ENCODE data around the gene FRMD3.

DNA sequence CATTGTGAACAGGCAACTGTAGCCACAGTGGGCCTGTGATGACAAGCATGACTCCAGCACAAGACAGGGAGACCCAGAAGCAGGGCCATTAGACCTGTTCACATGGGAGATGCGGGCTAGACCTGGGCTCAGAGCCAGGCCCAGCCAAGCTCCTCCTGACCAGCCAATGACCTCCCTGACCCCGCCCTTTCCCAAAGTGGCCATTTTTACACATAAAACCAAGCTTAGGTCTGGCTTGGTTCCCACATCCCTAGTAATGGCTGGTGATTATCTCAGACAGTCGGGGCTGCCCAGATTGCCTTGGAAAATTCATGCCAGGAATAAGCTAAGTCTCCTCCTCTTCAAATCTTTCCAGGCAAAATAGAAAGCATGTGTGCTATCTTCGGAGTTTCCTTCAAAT is 94.1 kb downstream of the FRMD3 start:
- TF ChIP-seq, protein P1, sequence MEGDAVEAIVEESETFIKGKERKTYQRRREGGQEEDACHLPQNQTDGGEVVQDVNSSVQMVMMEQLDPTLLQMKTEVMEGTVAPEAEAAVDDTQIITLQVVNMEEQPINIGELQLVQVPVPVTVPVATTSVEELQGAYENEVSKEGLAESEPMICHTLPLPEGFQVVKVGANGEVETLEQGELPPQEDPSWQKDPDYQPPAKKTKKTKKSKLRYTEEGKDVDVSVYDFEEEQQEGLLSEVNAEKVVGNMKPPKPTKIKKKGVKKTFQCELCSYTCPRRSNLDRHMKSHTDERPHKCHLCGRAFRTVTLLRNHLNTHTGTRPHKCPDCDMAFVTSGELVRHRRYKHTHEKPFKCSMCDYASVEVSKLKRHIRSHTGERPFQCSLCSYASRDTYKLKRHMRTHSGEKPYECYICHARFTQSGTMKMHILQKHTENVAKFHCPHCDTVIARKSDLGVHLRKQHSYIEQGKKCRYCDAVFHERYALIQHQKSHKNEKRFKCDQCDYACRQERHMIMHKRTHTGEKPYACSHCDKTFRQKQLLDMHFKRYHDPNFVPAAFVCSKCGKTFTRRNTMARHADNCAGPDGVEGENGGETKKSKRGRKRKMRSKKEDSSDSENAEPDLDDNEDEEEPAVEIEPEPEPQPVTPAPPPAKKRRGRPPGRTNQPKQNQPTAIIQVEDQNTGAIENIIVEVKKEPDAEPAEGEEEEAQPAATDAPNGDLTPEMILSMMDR (IDR thresholded peaks at IDR 0.05; ENCODE audit: extremely low read depth in 1 of 2, insufficient read depth in 1 of 2, low read depth in 1 of 2, low read length in 2 of 2) = no peak
- TF ChIP-seq POLR2A (IDR thresholded peaks at IDR 0.05; ENCODE audit: low read depth, low read length) = no peak

Measured in endothelial cell of umbilical vein (primary cell).